IMR-90 (cell line): ENCODE results near the gene TBC1D8. TPM values are rescaled to one million over a fixed set of nuclear protein-coding genes. Genes with fewer than 3 reads are reported as not detected.

Experiments used
- ATAC-seq: fragments of 200-7000 bp; cut with Tn5 transposase; 2 replicates; pipeline ENCODE4 v1.9.1; 2020; ENCODE audit warnings: low read depth, mild to moderate bottlenecking, moderate library complexity
- BruUV-seq: library from RNA; stranded (reverse); fragments of 400-500 nt; replicated peaks from 2 replicates; lab custom pipeline; 2021; lab: Mats Ljungman, UMichigan
- CTCF ChIA-PET: fragments of 300-600 bp; formaldehyde crosslinking; extraction: SDS; loops from one replicate; lab custom pipeline; 2021; ENCODE audit warnings: antibody characterized with exemption; lab: Yijun Ruan, JAX
- POLR2A ChIA-PET: fragments of 300-600 bp; sonication (Branson Sonifier 250); formaldehyde crosslinking; loops from one replicate; lab custom pipeline; 2022; ENCODE audit warnings: antibody characterized with exemption; ENCODE audit not compliant: unreplicated experiment; lab: Charles Lee
- DNase-seq: peaks from one replicate; pipeline ENCODE4 v3.0.0; 2013
- H2AFZ ChIP-seq: replicated peaks from 2 replicates; pipeline ENCODE3; 2013; ENCODE audit warnings: low read length, mild to moderate bottlenecking; ENCODE audit not compliant: poor library complexity
- H2AK5ac ChIP-seq: 2 replicates; pipeline ENCODE4 v1.6.1; 2013; ENCODE audit warnings: low read depth, low read length, inconsistent platforms
- H2AK9ac ChIP-seq: replicated peaks from 2 replicates; pipeline ENCODE3; 2013; ENCODE audit warnings: mild to moderate bottlenecking, low read depth, low read length, moderate library complexity; ENCODE audit not compliant: poor library complexity
- H2BK120ac ChIP-seq: 2 replicates; pipeline ENCODE4 v1.6.1; 2013; ENCODE audit warnings: low read depth, low read length, inconsistent platforms
- H2BK15ac ChIP-seq: 3 replicates; pipeline ENCODE4 v1.6.1; 2013; ENCODE audit warnings: low read depth, low read length, inconsistent platforms
- H2BK20ac ChIP-seq: 2 replicates; pipeline ENCODE4 v1.6.1; 2013; ENCODE audit warnings: low read depth, mild to moderate bottlenecking, inconsistent platforms, low read length, moderate library complexity
- H2BK5ac ChIP-seq: 2 replicates; pipeline ENCODE4 v1.6.1; 2013; ENCODE audit warnings: mild to moderate bottlenecking, low read depth, low read length, inconsistent platforms; ENCODE audit not compliant: poor library complexity, severe bottlenecking
- H3K14ac ChIP-seq: replicated peaks from 2 replicates; pipeline ENCODE4 v1.6.1; 2013; ENCODE audit warnings: low read depth, low read length, inconsistent platforms
- H3K18ac ChIP-seq: 2 replicates; pipeline ENCODE4 v1.6.1; 2013; ENCODE audit warnings: low read depth, low read length, control low read depth
- H3K23ac ChIP-seq: 2 replicates; pipeline ENCODE4 v1.6.1; 2013; ENCODE audit warnings: low read depth, low read length, inconsistent platforms
- H3K27ac ChIP-seq: 2 replicates; pipeline ENCODE4 v1.5.1; 2013; ENCODE audit warnings: mild to moderate bottlenecking, control low read depth, low read length; ENCODE audit not compliant: insufficient read depth
- H3K27me3 ChIP-seq: 2 replicates; pipeline ENCODE4 v1.6.1; 2013; ENCODE audit warnings: low read length; ENCODE audit not compliant: control insufficient read depth, insufficient read depth
- H3K36me3 ChIP-seq: 2 replicates; pipeline ENCODE4 v1.6.1; 2013; ENCODE audit warnings: low read length, mixed read lengths; ENCODE audit not compliant: control insufficient read depth, insufficient read depth
- H3K4ac ChIP-seq: 2 replicates; pipeline ENCODE4 v1.6.1; 2013; ENCODE audit warnings: low read depth, low read length, inconsistent platforms
- H3K4me1 ChIP-seq: 2 replicates; pipeline ENCODE4 v1.6.1; 2013; ENCODE audit warnings: low read length, mixed read lengths; ENCODE audit not compliant: control insufficient read depth, insufficient read depth
- H3K4me2 ChIP-seq: 2 replicates; pipeline ENCODE4 v1.6.1; 2013; ENCODE audit warnings: low read depth, mild to moderate bottlenecking, control low read depth, low read length, moderate library complexity
- H3K4me3 ChIP-seq: 2 replicates; pipeline ENCODE4 v1.5.1; 2013; ENCODE audit warnings: low read depth, mild to moderate bottlenecking, control low read depth, low read length, moderate library complexity; ENCODE audit not compliant: insufficient read depth
- H3K56ac ChIP-seq: 2 replicates; pipeline ENCODE4 v1.6.1; 2013; ENCODE audit warnings: low read length, inconsistent platforms; ENCODE audit not compliant: insufficient read depth; ENCODE audit errors: extremely low read depth
- H3K79me1 ChIP-seq, 2 experiments: 2 replicates each; pipeline ENCODE4 v1.6.1; 2013; ENCODE audit warnings: low read length in 2 of 2, inconsistent platforms in 1 of 2, low read depth in 1 of 2
- H3K9ac ChIP-seq: 2 replicates; pipeline ENCODE4 v1.6.1; 2013; ENCODE audit warnings: low read depth, low read length, control low read depth
- H3K9me1 ChIP-seq: 2 replicates; pipeline ENCODE4 v1.6.1; 2013; ENCODE audit warnings: low read length, inconsistent platforms; ENCODE audit not compliant: insufficient read depth
- H3K9me3 ChIP-seq: 2 replicates; pipeline ENCODE4 v1.6.1; 2013; ENCODE audit warnings: low read length; ENCODE audit not compliant: control insufficient read depth, insufficient read depth
- H4K20me1 ChIP-seq: 2 replicates; pipeline ENCODE4 v1.6.1; 2013; ENCODE audit warnings: low read length, inconsistent platforms; ENCODE audit not compliant: insufficient read depth
- H4K5ac ChIP-seq: 2 replicates; pipeline ENCODE4 v1.6.1; 2013; ENCODE audit warnings: mild to moderate bottlenecking, low read depth, low read length, control low read depth
- H4K8ac ChIP-seq, 2 experiments: 2 replicates each; pipeline ENCODE4 v1.6.1; 2013; ENCODE audit warnings: low read depth in 2 of 2, low read length in 2 of 2, control low read depth in 1 of 2, inconsistent platforms in 1 of 2
- H4K91ac ChIP-seq: 2 replicates; pipeline ENCODE4 v1.6.1; 2013; ENCODE audit warnings: low read depth, low read length, inconsistent platforms; ENCODE audit not compliant: insufficient read depth
- BHLHE40 ChIP-seq: fragments of 150-350 bp; IDR thresholded peaks from 2 replicates; pipeline ENCODE4 v1.6.1; 2016; ENCODE audit warnings: mild to moderate bottlenecking, low read depth, low read length
- CEBPB ChIP-seq: IDR thresholded peaks from 2 replicates; pipeline ENCODE4 v1.6.1; 2012; ENCODE audit warnings: low read depth, low read length, improper control_type of control experiment
- CTCF ChIP-seq: conservative IDR thresholded peaks from 2 replicates; pipeline ENCODE4 v1.5.1; 2012; ENCODE audit warnings: mild to moderate bottlenecking, low read depth, low read length, improper control_type of control experiment
- ELK1 ChIP-seq: fragments of 150-350 bp; IDR thresholded peaks from 2 replicates; pipeline ENCODE4 v1.6.1; 2016; ENCODE audit warnings: low read depth, mild to moderate bottlenecking, low read length, moderate library complexity, borderline replicate concordance
- FOS ChIP-seq: fragments of 150-350 bp; IDR thresholded peaks from 2 replicates; pipeline ENCODE4 v1.6.1; 2016; ENCODE audit warnings: low read depth, low read length
- NFE2L2 ChIP-seq: fragments of 150-350 bp; IDR thresholded peaks from 2 replicates; pipeline ENCODE4 v1.6.1; 2016; ENCODE audit warnings: low read depth, mild to moderate bottlenecking, low read length
- POLR2A ChIP-seq: IDR thresholded peaks from 2 replicates; pipeline ENCODE4 v1.6.1; 2012; ENCODE audit warnings: mild to moderate bottlenecking, low read depth, low read length
- SMC3 ChIP-seq: fragments of 150-350 bp; IDR thresholded peaks from 2 replicates; pipeline ENCODE4 v1.6.1; 2016; ENCODE audit warnings: low read depth, mild to moderate bottlenecking, antibody characterized with exemption, low read length, moderate library complexity
- USF2 ChIP-seq: fragments of 150-350 bp; IDR thresholded peaks from 2 replicates; pipeline ENCODE4 v1.6.1; 2017; ENCODE audit warnings: mild to moderate bottlenecking, antibody characterized with exemption, low read length, low read depth
- WGBS, 2 experiments: methylation state at CpG; one replicate each; pipeline versions ENCODE4 v1.1.5 to v1.1.7; 2013; ENCODE audit warnings: missing lambda C conversion rate in 2 of 2; ENCODE audit not compliant: insufficient read length in 1 of 2; ENCODE audit errors: extremely low coverage in 2 of 2; 5-methylcytosine and 5-hydroxymethylcytosine counted together
- dilution Hi-C: fragments of 300-500 bp; cut with HindIII; formaldehyde crosslinking; loops from one replicate; pipeline ENCODE4 v1.14.3; 2018; ENCODE audit warnings: low sequenced_read_pairs; ENCODE audit not compliant: unreplicated experiment
- in situ Hi-C: fragments of 300-500 bp; cut with MboI; formaldehyde crosslinking; loops from 3 replicates; pipeline ENCODE4 v1.14.3; 2019; ENCODE audit warnings: low sequenced_read_pairs, inconsistent platforms, mixed read lengths
- intact Hi-C: fragments of 100-400 bp; cut with micrococcal nuclease; formaldehyde crosslinking; loops from 2 replicates; pipeline ENCODE4 v1.10.0; 2022
- polyA plus RNA-seq, 3 experiments: library from polyadenylated mRNA; depleted of rRNA; stranded (reverse); fragments of >200 nt; gene quantifications; 2 replicates each; pipeline ENCODE4 v1.2.3, GENCODE V29; 2012; ENCODE audit warnings: low replicate concordance in 1 of 3
- total RNA-seq: library from RNA; depleted of rRNA; stranded (reverse); fragments of >200 nt; gene quantifications from 2 replicates; pipeline ENCODE4 v1.2.3, GENCODE V29; 2012

The TBC1D8 gene
- total and polyA plus RNA-seq, 2 of the 4 experiments (the other 2 are of a cell fraction) = 1.3 to 1.5 TPM

GRCh38 chr2:101132202-101132601 is 19.0 kb downstream of the TBC1D8 start:
- no peaks in the 10 kb centered on the region for H3K36me3 ChIP-seq
- POLR2A ChIA-PET = no interaction called here
- ATAC-seq = no peak
- H2AK5ac ChIP-seq = no peak overlapping the region
- WGBS, 2 experiments = no CpG with 5 or more reads among the region's 2 CpGs
- H3K9me3 ChIP-seq = no peaks in the 10 kb centered on the region
- no peak overlapping the region for H3K56ac ChIP-seq
- no peak overlapping the region for H2BK120ac ChIP-seq
- no peak overlapping the region for H2BK5ac ChIP-seq
- no peak overlapping the region for H4K8ac ChIP-seq
- in situ Hi-C loops = no loop called here
- no peak overlapping the region for H3K9ac ChIP-seq
- BruUV-seq = no TSS peak
- no peaks in the 10 kb centered on the region for H4K20me1 ChIP-seq
- H2BK20ac ChIP-seq = no peak overlapping the region
- no peak overlapping the region for H2BK15ac ChIP-seq
- no peak overlapping the region for H2AFZ ChIP-seq
- H3K79me1 ChIP-seq = peaks cover 0 to 20% of the 10 kb centered on the region in 2 experiments; a peak in 3 of 4 replicates
- H3K14ac ChIP-seq = no peak overlapping the region
- H3K27ac ChIP-seq = no peak overlapping the region
- H3K4me3 ChIP-seq = no peak overlapping the region
- no peak overlapping the region for H3K4ac ChIP-seq
- no peaks in the 10 kb centered on the region for H3K27me3 ChIP-seq
- CTCF ChIA-PET = no interaction called here
- H3K4me2 ChIP-seq = no peak overlapping the region
- H3K4me1 ChIP-seq = no peaks in the 10 kb centered on the region
- no peak overlapping the region for H3K23ac ChIP-seq
- TF ChIP-seq USF2 (no peak), FOS (no peak), ELK1 (no peak), BHLHE40 (no peak), POLR2A (no peak), CTCF (no peak), CEBPB (no peak), NFE2L2 (no peak), SMC3 (no peak)
- peaks cover 3% of the 10 kb centered on the region for H3K9me1 ChIP-seq
- H3K18ac ChIP-seq = no peak overlapping the region
- H4K5ac ChIP-seq = no peak overlapping the region
- no peak overlapping the region for H4K91ac ChIP-seq
- no peak overlapping the region for H2AK9ac ChIP-seq
- intact Hi-C loops = no loop called here
- dilution Hi-C loops = no loop called here
- DNase-seq = no peak
